HepG2 (cell line): ENCODE data around the gene TBL3. TPM values are rescaled to one million over a fixed set of nuclear protein-coding genes. Genes with fewer than 3 reads are reported as not detected.
A peak's percentile ranks its signal among the peaks of the same experiment; 100 is the strongest.

Source experiments
- AKAP8 ChIP-seq: sonication (generic); formaldehyde crosslinking; IDR thresholded peaks from 2 replicates; pipeline ENCODE4 v1.5.1; 2020; ENCODE audit warnings: mild to moderate bottlenecking, missing genetic modification reagents
- ATF7 ChIP-seq, 2 experiments: fragments of 450-650 bp in 1 of 2; sonication (generic) in 1 of 2; formaldehyde crosslinking in 1 of 2; IDR thresholded peaks; 2 replicates each; pipeline versions ENCODE4 v1.4.0 to v1.6.1; 2016 to 2020; ENCODE audit warnings: antibody characterized with exemption in 1 of 2, mild to moderate bottlenecking in 1 of 2, missing genetic modification reagents in 1 of 2
- FOSL1 ChIP-seq: sonication (generic); formaldehyde crosslinking; IDR thresholded peaks from 2 replicates; pipeline ENCODE4 v1.9.0; 2021; ENCODE audit warnings: missing genetic modification reagents, borderline replicate concordance
- HOXA5 ChIP-seq: sonication (generic); formaldehyde crosslinking; IDR thresholded peaks from 2 replicates; pipeline ENCODE4 v1.4.0; 2020; ENCODE audit warnings: missing genetic modification reagents
- NR2F6 ChIP-seq, 2 experiments: IDR thresholded peaks; 2 replicates each; pipeline ENCODE4 v1.6.1; 2016; ENCODE audit warnings: antibody characterized with exemption in 1 of 2, mild to moderate bottlenecking in 1 of 2
- SIN3B ChIP-seq: fragments of 150-350 bp; IDR thresholded peaks from 2 replicates; pipeline ENCODE4 v1.6.1; 2014; ENCODE audit warnings: low read length
- SMC3 ChIP-seq: IDR thresholded peaks from 2 replicates; pipeline ENCODE4 v1.6.1; 2011; ENCODE audit warnings: low read length, improper control_type of control experiment
- TARDBP ChIP-seq: sonication (generic); formaldehyde crosslinking; IDR thresholded peaks from 2 replicates; pipeline ENCODE4 v1.8.0; 2022; ENCODE audit warnings: mild to moderate bottlenecking, missing genetic modification reagents
- ZBTB20 ChIP-seq: sonication (generic); formaldehyde crosslinking; IDR thresholded peaks from 2 replicates; pipeline ENCODE4 v1.8.1; 2023; ENCODE audit warnings: missing genetic modification reagents, low read depth, mild to moderate bottlenecking, borderline replicate concordance
- ZNF263 ChIP-seq: sonication (generic); formaldehyde crosslinking; IDR thresholded peaks from 2 replicates; pipeline ENCODE4 v1.4.0; 2020; ENCODE audit warnings: missing genetic modification reagents
- ZNF354B ChIP-seq: sonication (generic); formaldehyde crosslinking; IDR thresholded peaks from 2 replicates; pipeline ENCODE4 v1.8.0; 2022; ENCODE audit warnings: mild to moderate bottlenecking, missing genetic modification reagents
- ZNF773 ChIP-seq: sonication (generic); formaldehyde crosslinking; IDR thresholded peaks from 2 replicates; pipeline ENCODE4 v1.4.0; 2020; ENCODE audit warnings: missing genetic modification reagents, borderline replicate concordance
- polyA plus RNA-seq, 8 experiments: library from polyadenylated mRNA; depleted of rRNA in 3 of 8; stranded (reverse) in 7 of 8; unstranded in 1 of 8; fragments of >200 nt; fragmentation: Illumina TruSeq in 4 of 8; extraction: Trizol in 4 of 8; gene quantifications; 2 replicates each; pipeline versions ENCODE4 v1.2.1 to v1.2.3, GENCODE V29; 2011 to 2016; ENCODE audit warnings: low read depth in 4 of 8, missing spikeins in 1 of 8, mixed read lengths in 1 of 8; ENCODE audit not compliant: insufficient read depth in 1 of 8
- total RNA-seq, 5 experiments: library from RNA; depleted of rRNA; stranded (reverse); fragments of >200 nt; fragmentation: Illumina TruSeq; extraction: Trizol; gene quantifications; 2 replicates each; pipeline ENCODE4 v1.2.3, GENCODE V29; 2016; ENCODE audit warnings: low read depth in 1 of 5
- TF ChIP-seq, protein P1 (sequence below): sonication (generic); formaldehyde crosslinking; IDR thresholded peaks from 2 replicates; pipeline ENCODE4 v1.5.0; 2020; ENCODE audit warnings: missing genetic modification reagents
- TF ChIP-seq, protein P2 (sequence below): IDR thresholded peaks from 2 replicates; pipeline ENCODE4 v1.6.1; 2016; ENCODE audit warnings: missing biosample characterization, missing genetic modification reagents, low read depth
- TF ChIP-seq, protein P3 (sequence below): sonication (generic); formaldehyde crosslinking; conservative IDR thresholded peaks from 2 replicates; pipeline ENCODE4 v1.4.0; 2020; ENCODE audit warnings: missing genetic modification reagents
- TF ChIP-seq, protein P4 (sequence below): sonication (generic); formaldehyde crosslinking; IDR thresholded peaks from 2 replicates; pipeline ENCODE4 v1.5.1; 2020; ENCODE audit warnings: mild to moderate bottlenecking, moderate library complexity, missing genetic modification reagents
- TF ChIP-seq, protein P5 (sequence below): sonication (generic); formaldehyde crosslinking; IDR thresholded peaks from 2 replicates; pipeline ENCODE4 v1.5.1; 2020; ENCODE audit warnings: missing genetic modification reagents, mild to moderate bottlenecking, borderline replicate concordance

Gene TBL3
- total and polyA plus RNA-seq, 2 of the 13 experiments (the other 11 are each of a cell fraction or from before 2014, with no cell fraction given), result 16.8 to 38.0 TPM

DNA sequence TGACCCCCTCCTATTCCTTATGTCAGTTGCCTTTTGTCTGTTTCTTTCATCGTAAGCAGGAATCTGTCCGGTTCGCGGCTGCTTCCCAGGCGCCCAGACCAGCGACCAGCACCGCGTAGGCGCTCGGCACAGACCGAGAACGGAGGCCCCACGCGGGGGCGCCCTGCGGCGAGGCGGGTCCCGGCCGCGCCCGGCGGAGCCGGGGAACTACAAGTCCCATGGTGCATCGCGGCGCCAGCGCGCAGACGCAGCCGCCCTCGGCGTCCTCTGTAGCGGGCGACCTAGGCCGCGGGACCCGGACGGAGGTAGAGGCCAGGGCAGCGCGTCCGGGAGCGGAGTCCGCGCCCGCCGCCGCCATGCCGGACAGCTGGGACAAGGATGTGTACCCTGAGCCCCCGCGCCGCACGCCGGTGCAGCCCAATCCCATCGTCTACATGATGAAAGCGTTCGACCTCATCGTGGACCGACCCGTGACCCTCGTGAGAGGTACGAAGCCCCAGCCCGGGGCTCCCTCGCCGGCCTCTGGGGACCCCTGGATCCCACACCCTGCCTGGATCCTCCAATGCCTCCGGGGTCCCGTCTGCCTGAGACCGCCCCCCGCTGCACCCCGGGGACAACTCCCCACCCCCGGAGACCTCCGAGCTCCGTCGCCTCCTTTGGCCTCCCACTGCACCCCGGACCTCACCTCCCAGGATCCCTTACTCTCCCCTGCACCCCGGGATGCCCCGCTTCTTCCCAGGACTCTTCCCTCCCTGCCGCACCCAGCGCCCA lies 12.4 kb upstream of the TBL3 start, which contains the start of gene NDUFB10 (continued):
- TF ChIP-seq HOXA5 (CRISPR knock-in tag) (peak; percentile 79; the same call in 1 of the 2 replicates), ATF7 (IDR thresholded peaks at IDR 0.05) (no peak), ATF7 (CRISPR knock-in tag; IDR thresholded peaks at IDR 0.05) (0 out of 2 replicates have a peak, but pooled peaks have one; percentile 43), SMC3 (no peak), AKAP8 (peak; percentile 59; the same call in 1 of the 2 replicates), ZNF354B (CRISPR knock-in tag) (peak; percentile 64; the same call in 1 of the 2 replicates), ZBTB20 (CRISPR knock-in tag) (peak; percentile 44; the same call in 1 of the 2 replicates), SIN3B (no peak), TARDBP (no peak), ZNF263 (CRISPR knock-in tag) (no peak), NR2F6 (IDR thresholded peaks at IDR 0.05) (no peak), NR2F6 (CRISPR knock-in tag; IDR thresholded peaks at IDR 0.05) (0 out of 2 replicates have a peak, but pooled peaks have one; percentile 42), ZNF773 (no peak; the same call in 1 of the 2 replicates), FOSL1 (CRISPR knock-in tag) (no peak)
- TF ChIP-seq, protein P1, sequence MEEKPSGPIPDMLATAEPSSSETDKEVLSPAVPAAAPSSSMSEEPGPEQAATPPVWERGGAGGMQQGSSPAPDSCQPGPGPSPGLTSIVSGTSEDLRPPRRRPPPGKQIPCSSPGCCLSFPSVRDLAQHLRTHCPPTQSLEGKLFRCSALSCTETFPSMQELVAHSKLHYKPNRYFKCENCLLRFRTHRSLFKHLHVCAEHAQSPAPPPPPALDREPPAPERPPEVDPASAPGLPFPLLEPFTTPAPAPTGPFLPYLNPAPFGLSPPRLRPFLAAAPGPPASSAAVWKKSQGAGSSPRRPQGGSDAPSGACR (CRISPR knock-in tag), result no peak; the same call in 1 of the 2 replicates
- TF ChIP-seq, protein P2, sequence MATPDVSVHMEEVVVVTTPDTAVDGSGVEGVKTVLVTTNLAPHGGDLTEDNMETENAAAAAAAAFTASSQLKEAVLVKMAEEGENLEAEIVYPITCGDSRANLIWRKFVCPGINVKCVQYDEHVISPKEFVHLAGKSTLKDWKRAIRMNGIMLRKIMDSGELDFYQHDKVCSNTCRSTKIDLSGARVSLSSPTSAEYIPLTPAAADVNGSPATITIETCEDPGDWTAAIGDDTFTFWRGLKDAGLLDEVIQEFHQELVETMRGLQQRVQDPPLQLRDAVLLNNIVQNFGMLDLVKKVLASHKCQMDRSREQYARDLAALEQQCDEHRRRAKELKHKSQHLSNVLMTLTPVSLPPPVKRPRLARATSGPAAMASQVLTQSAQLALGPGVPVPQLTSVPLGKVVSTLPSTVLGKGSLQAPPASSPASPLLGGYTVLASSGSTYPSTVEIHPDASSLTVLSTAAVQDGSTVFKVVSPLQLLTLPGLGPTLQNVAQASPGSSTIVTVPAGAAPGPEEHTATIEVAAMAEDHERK, result peak; percentile 81
- TF ChIP-seq, protein P3, sequence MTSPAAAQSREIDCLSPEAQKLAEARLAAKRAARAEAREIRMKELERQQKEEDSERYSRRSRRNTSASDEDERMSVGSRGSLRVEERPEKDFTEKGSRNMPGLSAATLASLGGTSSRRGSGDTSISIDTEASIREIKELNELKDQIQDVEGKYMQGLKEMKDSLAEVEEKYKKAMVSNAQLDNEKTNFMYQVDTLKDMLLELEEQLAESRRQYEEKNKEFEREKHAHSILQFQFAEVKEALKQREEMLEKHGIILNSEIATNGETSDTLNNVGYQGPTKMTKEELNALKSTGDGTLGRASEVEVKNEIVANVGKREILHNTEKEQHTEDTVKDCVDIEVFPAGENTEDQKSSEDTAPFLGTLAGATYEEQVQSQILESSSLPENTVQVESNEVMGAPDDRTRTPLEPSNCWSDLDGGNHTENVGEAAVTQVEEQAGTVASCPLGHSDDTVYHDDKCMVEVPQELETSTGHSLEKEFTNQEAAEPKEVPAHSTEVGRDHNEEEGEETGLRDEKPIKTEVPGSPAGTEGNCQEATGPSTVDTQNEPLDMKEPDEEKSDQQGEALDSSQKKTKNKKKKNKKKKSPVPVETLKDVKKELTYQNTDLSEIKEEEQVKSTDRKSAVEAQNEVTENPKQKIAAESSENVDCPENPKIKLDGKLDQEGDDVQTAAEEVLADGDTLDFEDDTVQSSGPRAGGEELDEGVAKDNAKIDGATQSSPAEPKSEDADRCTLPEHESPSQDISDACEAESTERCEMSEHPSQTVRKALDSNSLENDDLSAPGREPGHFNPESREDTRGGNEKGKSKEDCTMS (CRISPR knock-in tag), result no peak
- TF ChIP-seq, protein P4, sequence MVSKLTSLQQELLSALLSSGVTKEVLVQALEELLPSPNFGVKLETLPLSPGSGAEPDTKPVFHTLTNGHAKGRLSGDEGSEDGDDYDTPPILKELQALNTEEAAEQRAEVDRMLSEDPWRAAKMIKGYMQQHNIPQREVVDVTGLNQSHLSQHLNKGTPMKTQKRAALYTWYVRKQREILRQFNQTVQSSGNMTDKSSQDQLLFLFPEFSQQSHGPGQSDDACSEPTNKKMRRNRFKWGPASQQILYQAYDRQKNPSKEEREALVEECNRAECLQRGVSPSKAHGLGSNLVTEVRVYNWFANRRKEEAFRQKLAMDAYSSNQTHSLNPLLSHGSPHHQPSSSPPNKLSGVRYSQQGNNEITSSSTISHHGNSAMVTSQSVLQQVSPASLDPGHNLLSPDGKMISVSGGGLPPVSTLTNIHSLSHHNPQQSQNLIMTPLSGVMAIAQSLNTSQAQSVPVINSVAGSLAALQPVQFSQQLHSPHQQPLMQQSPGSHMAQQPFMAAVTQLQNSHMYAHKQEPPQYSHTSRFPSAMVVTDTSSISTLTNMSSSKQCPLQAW (CRISPR knock-in tag), result peak; percentile 28; the same call in 1 of the 2 replicates
- TF ChIP-seq, protein P5, sequence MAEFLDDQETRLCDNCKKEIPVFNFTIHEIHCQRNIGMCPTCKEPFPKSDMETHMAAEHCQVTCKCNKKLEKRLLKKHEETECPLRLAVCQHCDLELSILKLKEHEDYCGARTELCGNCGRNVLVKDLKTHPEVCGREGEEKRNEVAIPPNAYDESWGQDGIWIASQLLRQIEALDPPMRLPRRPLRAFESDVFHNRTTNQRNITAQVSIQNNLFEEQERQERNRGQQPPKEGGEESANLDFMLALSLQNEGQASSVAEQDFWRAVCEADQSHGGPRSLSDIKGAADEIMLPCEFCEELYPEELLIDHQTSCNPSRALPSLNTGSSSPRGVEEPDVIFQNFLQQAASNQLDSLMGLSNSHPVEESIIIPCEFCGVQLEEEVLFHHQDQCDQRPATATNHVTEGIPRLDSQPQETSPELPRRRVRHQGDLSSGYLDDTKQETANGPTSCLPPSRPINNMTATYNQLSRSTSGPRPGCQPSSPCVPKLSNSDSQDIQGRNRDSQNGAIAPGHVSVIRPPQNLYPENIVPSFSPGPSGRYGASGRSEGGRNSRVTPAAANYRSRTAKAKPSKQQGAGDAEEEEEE (CRISPR knock-in tag), result no peak
